GM21786 (cell line): ENCODE data around the gene CYB5R3.
A peak's percentile ranks its signal among the peaks of the same experiment; 100 is the strongest.
"Not testable (repeated sequence)": the region's sequence is repeated elsewhere in the genome, so short reads cannot be mapped to it uniquely, and the experiment has no call there.

Experiments
- ATAC-seq: cut with Tn5 transposase; IDR thresholded peaks from one replicate; pipeline ENCODE4 v1.9.1; 2021; ENCODE audit not compliant: unreplicated experiment

CYB5R3 gene

DNA sequence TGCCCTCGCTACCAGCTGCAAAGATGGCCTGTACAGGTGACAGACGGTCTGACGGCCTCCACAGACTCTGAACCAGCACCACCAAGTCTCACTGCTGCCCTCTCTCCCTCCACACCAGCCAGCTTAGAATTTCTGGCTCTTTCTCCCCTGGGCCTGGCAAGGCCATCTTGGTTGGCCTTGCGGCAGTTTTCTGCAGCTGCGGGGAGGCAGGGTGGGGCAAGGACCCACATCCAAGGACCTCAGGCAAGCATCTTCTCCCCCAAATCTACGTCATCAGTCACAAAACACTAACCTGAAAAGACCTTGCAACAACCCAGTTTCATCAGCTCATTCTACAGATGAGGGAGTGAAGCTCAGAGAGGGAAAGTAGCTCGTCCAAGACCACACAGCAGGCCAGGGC is 22.8 kb downstream of the CYB5R3 start:
- ATAC-seq = no peak

DNA sequence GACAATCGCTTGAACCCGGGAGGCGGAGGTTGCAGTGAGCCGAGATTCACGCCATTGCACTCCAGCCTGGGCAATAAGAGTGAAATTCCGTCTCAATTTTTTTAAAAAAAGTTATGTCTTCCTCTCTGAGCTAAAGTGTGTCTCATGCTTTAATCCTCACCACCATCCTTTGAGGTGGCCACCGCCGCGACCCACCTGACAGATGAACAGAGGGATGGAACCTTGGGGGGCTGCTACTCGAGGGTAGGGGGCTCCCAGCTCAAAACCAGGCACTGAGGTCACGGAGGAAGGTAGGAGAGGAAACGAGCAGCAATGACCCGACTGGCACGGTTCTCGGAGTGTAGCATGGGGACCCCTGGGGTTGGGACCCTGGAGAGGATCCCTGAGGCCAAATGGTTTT is 23.8 kb downstream of the CYB5R3 start:
- no peak for ATAC-seq

DNA sequence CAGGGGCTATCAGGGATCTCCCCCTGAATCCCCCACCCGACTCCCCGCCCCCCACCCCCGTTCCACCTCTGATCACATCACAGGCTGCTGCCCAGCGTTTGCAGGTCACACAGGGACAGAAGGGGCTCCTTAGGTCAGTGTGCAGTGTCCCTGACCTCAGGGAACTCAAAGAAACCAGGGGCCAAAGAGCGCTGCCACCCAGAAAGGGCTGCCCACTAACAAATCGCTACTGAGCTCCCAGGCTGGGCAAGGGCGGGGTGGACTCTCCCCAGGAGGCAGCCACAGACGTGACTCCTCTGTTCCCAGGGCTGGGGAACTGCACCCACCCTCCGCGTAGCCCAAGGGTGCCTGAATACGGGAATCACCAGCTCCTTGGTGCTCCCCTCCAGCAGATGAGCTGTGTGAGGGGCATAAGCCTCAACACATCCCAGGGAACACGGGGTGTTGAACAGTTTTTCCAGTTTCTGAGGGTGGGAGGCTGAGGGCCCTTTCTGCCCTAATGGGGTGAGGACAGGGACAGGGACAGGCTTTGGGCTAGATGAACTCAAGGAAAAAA is 24.6 kb downstream of the CYB5R3 start:
- no peak for ATAC-seq

DNA sequence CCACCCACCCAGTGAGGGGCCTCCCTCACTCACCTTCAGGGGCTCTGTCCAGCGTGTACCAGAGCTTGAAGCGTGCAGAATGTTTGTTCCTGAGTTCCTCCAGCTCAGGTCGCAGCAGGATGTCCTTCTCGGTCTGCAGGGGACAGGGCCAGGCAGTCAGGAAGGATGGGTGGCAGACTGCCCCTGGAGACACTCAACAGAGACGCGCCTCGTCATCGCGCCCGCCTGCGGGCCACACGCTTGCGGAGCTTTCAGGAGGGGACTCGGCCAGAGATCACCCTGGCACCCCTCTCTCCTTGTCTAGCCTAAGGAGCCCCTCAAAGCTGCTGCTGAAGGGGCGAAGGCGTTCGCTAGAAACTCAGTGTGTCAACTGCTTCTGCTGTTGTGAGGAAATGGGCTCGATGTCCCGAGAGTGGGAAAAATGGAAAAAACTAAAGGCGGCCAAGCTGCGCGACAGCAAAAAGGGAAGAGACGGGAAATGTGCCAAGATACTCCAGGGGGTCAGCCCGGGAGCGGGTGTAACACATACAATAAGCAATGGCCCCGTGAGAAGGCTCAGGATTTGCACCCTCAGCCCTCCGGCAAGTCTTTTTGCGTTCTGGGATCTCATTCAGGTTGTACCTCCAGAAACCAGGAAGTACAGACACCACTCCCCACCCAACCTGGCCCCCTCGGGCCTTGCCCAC is 25.3 kb downstream of the CYB5R3 start:
- no peak for ATAC-seq

DNA sequence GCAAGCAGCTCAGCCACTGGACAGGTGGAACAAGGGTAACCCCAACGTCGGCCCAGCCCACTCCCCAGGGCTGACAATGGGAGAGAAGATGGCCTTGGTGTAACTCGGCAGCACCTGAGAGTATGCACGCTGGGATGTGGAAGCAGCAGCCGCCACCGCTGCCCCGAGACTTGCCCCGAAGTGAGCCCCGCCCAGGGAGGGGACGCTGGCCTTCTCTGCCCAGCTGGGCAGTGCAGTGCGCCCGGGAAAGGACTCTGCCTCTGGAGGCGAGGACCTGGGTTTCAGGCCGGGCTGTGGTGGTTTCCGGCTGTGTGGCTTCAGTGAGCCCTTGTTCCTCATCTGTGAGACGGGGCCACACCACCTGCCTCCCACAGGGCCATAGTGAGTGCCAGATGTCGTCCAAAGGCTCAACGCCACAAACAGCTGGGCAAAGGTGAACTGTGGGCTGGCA is 25.9 kb downstream of the CYB5R3 start:
- ATAC-seq = no peak

DNA sequence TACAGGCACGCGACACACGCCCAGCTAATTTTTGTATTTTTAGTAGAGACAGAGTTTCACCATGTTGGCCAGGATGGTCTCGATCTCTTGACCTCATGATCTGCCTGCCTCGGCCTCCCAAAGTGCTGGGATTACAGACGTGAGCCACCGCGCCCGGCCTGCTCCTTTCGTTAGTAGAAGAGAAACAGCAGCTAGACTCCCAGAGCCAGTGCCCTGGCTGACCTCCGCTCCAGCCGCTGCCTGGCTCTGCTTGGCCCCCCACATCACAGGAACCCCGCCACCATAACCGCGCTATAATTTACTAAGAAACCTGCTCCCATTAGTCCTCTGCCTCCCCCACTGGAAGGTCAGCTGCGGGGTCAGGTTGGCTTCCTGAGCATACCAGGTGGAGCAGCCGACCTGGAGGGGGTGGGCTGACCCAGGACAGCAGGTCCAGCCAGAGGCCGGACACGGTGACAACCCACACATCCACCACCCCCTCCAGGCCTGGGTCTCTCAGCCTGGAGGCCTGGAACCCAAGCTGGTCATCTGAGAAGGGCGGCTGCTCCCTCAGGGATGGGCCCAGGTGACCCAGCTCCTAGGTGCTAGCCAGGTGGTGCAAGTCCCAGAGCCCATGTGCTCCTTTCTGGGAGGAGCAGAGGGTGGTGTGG is 27.0 kb downstream of the CYB5R3 start:
- ATAC-seq = no peak

DNA sequence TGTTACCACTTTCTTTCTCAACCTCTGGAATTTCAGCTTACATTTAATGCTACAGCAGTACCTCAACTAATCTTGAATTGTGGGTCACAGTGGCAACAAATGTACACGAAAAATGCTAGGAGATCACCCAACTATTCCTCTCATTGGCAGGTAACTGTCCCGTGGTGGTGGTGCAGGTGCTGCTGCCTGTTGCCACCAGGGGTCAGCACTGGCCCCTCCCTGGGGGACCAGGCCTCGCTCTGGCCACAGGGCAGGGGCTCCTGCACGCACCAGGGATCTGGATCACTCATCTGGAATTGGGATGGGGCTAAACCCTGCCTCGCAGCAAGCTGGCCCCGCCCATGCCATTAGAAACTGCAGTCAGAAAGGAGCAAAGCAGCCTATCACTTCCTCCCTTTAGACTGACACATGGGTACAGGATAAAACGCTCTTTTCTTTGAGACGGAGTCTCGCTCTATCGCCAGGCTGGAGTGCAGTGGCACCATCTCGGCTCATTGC is 27.6 kb downstream of the CYB5R3 start:
- ATAC-seq = no peak

DNA sequence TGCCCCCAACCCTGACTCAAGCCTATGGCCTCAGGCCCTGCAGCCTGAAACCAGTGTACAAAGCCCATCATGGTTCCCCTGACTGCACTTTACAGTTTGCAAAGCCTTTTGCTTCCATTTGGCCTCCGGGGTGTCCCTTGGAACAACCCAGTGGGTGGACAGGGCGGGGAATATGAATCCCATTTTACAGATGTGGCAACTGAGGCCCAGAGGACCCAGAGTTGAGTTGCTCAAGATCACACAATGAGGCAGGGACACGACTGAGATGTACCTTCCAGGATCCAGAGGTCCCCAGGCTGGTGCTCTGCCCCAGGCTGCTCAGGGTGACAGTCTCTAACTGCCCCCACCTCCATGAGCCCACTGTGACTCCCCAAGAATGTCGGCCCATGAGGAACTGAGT is 29.1 kb downstream of the CYB5R3 start:
- ATAC-seq = no peak

DNA sequence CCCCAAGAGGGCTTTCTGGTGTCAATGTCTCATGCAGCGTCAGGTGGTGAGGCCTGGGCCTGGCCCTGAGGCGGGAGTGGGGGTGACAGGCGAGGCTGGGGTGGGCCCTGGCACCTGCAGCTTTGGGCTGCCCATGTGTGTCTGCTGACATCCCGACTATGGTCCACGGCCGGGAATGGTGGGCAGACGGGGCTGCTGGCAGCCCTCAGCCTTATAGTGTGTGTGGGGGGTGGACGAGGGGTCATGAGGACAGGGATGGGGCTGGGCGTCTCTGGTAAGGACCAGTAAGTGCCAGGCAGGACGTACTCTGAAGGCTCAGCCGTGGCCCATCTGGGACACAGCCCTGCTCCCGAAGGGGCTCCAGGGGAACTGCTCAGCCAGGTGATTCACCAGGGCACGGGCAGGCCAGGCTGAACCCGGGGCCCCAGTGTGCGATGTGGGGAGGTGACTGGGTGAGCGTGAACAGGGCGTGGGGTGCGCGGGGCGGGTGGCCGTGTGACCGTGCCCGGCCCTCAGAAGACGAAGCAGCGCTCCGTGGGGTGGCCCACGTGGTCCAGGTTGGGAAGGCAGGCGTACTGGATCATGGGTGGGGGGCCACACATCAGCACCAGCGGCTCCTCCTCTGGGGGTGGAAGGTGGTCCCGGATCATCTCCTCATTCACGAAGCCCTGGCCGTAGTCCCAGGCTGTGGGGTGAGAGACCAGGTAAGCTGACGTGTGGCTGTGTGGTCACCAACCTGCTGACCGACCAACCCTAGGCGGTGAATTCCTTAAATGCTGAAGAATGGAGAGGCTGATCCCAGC is 29.7 kb downstream of the CYB5R3 start:
- no peak for ATAC-seq

DNA sequence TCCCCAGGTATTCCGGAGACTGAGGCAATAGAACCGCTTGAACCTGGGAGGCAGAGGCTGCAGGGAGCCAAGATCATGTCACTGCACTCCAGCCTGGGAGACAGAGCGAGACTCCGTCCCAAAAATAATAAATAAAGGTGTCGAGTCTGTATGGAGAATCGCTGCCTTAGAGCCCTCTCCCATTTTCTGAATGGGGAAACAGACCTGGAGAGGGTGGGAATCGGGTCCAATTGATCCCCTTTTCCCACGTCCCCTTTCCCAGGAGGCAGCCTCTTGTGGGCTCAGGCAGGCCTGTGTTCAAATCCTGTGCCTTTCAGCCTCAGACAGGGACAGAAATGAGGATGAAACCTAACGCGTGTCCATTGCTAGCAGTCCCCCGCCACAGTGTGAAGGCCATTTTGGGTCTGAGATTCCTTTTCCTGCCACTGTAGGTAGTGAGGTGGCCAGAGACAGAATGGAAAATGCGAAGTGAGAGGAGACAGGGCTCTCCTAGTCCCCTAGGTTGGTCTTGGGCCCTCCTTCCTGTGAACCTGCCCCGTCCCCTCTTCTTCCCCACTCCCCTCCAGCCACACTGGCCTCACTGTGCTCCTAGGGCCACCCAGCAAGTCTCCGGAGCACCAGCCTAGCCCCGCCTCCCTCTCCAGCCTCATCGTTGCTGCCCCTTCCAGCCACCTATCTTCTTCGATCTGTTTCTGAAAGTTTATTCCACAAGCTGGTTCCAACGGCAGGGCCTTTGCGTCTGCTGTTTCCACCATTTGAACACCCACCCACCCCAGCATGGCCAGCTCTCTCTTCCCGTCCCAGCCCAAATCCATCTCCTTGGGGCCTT is 31.8 kb downstream of the CYB5R3 start:
- ATAC-seq = no peak

DNA sequence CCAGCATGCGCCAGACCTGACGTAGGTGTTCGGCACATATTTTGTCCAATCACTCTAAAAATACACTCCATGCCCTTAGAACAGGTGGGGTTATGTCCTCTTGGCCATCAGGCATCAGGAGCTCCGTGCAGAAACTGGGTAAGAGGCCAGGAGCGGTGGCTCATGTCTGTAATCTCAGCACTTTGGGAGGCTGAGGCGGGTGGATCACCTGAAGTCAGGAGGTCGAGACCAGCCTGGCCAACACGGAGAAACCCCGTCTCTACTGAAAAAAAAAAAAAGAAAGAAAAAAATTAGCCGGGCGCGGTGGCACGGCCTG is 33.4 kb downstream of the CYB5R3 start:
- ATAC-seq = not testable (repeated sequence)

DNA sequence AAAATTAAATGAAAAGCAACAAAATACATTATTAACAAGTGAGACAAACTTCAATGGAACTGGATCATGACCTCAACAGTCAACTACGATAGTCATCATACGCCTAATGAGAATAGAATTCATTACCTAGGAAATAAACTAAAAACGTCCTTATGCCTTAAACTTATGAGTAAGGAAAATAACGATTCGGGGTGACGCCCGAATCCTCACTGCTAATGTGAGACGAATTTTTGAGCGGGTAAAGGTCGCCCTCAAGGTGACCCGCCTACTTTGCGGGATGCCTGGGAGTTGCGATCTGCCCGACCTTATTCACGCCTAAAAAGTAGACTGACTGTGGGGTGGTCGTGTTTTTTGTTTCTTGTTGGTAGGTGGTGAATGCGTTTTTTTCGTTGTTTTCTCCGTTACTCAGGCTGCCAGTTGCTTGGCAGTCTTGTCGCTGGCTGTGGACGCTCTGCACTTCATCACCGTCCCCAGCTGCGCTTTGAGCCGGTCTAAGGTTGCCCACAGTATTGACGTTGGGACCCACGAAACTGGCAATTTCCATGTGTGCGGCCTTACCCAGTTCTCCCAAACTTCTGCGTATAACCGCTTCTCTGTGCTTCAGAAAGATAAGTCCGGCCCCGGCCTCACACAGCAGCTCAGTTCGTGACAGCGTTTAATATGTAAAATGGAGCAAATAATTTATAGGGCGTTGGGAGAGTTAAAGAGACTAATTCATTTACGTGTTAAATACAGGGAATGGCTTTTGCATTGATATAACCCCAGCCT is 33.9 kb downstream of the CYB5R3 start:
- peak; percentile 48 for ATAC-seq

DNA sequence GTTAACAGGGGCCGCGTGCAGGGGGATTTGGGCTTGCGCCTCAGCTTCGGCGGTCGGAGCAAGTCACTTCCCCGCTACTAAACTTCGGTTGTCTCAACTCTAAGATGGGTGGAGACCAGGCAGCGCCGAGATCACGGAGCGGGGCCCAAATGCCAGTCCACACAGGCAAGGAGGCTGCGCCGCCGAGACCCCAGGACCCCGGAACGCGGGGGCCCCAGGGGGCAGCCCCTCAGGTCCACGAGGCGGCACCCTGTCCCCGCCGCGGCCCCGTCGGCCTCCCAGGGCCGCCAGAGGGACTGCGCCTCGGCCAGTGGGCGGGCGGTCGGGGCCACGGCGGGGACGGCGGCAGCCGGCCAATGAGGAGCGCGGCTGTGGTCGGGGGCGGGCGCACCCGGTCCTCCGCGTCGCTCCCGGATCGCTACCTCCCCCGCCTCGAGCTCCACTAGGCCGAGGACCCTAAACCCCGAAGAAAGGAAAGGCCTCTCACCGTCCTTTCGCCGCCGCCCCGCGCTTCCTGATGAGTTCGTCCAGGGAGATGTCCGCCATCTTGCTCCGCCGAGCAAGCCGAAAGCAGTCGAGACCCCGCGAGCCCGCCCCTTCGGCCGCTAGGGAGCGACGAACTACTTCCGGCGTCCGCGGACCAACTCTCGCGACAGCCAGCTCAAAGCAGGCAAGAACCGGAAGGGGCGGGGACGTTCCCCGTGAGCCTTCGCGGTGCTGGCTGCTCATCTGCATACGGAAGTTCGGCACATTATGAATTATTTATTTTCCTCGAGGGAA is 34.7 kb downstream of the CYB5R3 start, which contains the start of gene POLDIP3:
POLDIP3 (minus strand) TSS at position 572 of the 780 bp plus-strand sequence; CDS start at position 546, 26 bp downstream.
- ATAC-seq = peak; percentile 66

DNA sequence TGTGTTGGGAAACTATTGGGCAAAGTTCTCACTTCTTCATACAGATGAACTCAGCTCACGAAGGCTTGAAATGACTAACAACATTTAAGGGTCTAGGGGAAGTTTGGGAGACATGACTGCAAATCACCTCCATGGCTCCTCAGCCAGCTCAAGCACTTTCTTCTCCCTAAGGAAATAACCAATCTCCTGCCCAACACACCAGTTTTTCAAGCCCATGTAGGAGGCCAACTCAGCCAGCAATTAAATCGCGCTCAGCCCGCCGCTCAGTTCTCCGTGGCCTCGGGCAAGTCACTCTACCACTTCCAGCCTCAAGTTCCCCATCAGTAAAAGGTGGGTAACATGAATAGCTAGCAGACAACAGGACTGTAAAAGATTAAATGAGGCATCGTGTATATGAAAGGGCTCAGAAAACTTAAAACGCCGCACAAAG is 35.3 kb downstream of the CYB5R3 start:
- ATAC-seq = no peak

DNA sequence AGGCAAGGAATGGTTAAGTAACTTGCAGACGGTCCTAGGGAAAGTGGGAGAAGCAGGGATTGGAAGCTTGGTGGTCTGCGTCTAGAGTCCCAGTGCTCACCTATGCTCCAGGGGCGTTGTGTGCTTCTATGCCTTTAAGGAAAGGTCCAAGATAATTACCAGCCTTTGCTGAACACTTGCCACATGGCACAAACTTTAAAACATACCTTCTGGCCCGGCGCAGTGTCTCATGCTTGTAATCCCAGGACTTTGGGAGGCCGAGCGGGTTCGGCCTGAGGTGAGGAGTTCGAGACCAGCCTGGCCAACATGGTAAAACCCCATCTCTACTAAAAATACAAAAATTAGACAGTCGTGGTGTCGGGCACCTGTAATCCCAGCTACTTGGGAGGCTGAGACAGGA is 36.9 kb downstream of the CYB5R3 start:
- ATAC-seq = no peak

DNA sequence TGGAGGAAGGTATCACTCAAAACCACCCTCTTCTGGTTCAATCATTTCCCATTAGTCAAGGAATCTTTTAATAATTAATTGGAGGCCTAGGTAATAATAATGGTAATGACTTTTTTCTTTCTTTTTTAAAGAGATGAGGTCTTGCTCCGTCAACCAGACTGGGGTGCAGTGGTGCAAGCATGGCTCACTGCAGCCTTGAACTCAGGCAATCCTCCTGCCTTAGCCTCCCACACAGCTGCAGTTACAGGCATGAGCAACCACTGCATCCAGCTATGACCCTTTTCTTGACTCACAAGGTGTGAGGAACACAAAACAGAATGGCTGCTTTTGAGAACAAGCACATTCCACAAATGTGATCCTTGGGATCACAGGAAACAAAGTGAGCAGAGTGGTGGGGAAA is 38.1 kb downstream of the CYB5R3 start:
- ATAC-seq = no peak

DNA sequence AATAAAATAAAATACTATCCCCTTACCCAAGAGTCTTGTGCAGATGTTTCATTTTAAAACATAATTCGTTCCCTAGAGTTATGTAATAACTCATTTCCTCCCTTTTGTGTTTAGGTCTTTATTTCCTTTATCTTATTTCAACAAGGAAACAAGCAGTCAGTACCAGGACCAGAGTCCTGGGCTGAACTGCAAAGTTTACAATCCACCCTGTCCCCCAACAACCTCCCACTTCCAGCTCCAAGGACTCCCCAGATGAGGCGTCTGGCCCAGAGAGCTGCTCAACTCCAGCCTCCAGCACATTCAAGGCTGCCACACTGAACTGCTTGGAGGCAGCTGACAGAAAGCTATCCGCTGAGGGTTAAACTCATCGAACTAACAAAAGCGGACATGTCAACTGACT is 39.0 kb downstream of the CYB5R3 start:
- ATAC-seq = no peak

DNA sequence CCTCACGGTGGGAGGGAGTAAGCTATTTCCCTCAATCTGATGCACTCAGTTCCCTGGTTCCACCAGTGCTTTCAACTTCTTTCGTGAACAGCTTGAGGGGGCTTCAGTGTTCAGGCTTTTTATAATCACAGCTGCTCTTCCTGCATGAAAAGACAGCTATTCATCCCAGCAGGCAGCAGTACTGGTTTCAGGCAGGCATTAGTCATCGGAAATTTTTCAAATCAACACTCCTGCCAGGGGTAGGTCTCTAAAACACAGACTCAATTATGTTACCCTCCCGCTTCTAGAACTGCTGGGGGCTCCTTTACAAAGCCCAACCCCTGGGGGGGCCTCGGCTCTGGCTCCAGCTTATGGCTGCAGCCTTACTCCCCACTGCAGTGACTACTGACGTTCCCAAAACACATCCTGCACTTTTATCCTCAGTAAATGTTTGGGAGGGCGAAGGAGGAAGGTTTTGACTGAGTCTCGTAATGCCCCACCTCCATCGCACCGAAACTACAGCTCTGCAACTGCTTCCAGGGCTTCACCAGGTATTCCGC is 40.3 kb downstream of the CYB5R3 start:
- no peak for ATAC-seq
